Measurements from ENCODE around the gene STXBP1.
A peak's percentile ranks its signal among the peaks of the same experiment; 100 is the strongest.
"Not testable (repeated sequence)": the region's sequence is repeated elsewhere in the genome, so short reads cannot be mapped to it uniquely, and the experiment has no call there.

The STXBP1 gene

DNA sequence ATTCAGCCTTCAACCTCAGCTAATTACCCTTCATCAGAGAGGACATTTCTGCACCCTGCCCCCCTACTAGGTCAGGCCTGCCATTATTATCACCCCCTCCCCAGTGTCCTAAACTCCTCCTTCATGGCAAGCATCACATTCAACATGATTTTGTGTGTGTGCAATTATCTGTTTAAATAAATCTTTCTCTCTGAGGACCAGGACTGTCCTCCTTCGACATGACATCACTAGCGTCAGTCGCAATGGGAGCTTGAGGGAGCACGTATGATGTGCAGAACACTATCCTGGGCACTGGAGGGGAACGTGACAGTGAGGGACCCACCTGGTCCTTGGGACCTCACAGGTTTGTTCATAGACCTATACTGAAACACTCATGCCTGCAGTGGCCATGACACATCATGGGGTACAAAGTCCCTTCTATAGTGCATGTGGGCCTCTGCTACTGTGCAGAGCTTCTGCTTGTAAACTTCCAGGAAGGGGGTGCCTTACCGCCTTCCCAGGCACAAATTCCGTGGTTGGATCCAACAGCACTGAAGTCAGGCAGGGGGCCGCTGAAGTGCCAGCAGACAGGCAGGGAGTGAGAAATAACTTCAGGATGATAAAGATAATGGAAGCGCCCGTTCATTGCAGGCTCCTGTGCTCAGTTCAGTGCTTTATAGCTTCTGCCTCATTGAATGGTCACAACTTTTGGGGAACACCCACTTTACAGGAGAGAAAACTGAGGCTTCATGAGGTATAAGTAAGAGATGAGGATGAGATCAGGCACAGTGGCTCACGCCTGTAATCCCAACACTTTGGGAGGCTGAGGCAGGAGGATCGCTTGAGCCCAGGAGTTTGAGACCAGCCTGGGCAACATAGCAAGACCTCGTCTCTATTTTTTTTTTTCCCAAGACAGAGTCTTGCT is 36.0 kb upstream of the STXBP1 start:
- DNase-seq (ENCODE audit: insufficient read length, low spot score): no peak
- no peak for FAIRE-seq

DNA sequence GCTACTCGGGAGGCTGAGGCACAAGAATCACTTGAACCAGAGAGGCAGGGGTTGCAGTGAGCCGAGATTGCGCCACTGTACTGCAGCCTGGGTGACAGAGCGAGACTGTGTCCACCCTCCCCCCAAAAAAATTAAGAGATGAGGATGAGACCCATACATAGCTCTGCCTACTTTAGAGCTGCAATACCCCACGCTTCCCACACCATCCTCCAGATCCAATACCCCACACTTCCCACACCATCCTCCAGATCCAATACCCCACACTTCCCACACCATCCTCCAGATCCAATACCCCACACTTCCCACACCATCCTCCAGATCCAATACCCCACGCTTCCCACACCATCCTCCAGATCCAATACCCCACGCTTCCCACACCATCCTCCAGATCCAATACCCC is 34.9 kb upstream of the STXBP1 start:
- DNase-seq (ENCODE audit: insufficient read length, low spot score); FAIRE-seq: not testable (repeated sequence)

DNA sequence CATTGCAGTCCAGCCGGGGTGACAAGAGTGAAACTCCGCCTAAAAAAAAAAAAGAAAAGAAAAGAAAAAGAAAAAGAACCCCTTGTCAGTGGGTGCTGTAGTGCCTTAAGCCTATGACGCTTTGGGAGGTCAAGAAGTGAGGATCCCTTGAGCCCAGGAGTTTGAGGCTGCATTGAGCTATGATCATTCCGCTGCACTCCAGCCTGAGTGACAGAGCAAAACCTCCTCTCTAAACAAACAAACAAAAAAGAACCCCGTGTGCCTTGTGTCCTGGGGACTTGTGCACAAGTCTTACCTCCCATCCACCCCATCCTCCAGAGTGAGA is 33.5 kb upstream of the STXBP1 start:
- FAIRE-seq (no peak), DNase-seq (ENCODE audit: insufficient read length, low spot score) (no peak)

DNA sequence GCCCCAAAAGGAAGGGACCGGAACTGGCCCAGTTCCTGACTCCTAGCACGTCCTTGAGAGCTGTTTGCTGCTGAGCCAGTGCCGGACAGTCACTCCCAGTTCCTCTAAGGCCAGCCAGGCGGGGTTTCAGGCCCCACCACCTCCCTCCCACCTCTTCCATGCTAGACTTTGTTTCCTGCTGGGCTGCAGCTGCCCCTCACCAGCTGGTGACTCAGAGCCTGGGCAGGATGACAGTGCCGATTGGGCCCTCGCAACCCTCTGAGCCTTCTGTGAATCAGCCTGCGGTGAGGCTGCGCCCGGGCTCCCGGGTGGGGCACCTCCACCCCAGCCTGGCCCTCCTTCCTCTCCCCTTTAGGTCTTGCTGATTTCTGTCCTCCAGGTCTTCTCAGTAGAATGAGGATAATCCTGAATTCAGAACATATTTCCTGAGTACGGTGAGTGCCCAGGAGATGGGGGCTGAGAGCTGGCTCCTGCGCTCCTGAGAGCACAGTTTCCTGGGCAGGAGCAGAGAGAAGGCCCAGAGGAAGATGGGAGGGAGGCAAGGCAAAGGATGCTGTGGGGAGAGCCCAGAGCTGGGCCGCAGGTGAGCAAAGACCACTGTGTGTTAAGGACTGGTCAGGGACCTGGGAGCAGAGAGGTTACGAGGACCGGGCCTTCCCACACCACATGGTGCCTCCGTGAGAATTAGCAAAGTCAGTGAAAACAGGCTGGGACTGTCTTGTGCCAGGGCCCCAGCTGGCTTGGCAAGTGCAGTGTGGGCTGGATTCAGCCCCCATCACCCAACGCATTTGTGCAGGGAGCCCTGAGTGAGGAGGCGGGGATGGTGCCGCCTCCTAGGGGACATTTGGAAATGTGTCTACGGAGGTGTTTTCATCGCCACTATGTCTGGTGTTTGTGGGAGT is 32.9 kb upstream of the STXBP1 start:
- no peak for FAIRE-seq

DNA sequence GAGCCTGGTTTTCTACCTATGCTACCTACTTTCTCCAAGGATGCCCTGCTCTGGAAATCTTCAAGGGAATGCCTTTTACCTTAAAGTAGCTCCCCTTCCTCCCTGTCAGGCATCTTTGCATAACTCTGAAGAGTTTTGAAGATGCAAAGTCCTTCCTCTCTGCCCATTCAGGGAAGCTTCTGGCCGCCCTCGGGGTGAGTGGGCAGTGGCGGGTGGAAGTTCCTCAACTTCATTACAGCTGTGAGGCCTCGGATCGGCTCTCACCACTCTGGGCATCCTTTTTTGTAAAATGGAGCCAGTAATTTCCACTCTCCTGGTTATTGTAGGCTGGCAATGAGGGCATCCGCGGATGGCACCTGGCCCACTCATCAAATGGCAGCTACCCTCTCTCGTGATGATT is 31.7 kb upstream of the STXBP1 start:
- DNase-seq (ENCODE audit: insufficient read length, low spot score) (no peak), FAIRE-seq (no peak)

More for the DNA sequence above, 32.9 kb upstream of the STXBP1 start:
- DNase-seq (ENCODE audit: insufficient read length, low spot score): no peak

DNA sequence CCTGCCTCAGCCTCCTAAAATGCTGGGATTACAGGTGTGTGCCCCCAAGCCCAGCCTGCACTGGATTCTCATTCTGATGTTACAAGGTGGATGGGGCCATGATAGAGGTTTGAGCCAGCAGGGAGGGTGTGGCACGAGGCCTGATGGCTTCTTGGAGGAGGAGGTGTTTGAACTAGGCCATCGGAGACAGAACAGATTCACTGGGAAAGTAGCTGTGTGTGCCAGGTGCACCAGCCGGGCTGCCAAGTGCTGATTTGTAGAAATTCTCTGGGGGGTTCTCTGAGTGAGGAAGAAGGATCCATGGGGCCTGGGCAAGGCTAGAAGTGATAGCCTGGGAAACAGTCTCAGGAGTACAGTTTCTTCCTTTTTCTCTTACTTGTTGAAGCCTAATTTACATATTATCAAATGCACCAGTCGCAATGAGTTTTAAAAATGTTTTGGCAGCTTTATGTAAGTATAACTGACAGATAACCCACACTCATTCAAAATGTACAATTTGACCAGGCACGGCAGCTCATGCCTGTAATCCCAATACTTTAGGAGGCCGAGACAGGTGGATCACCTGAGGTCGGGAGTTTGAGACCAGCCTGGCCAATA is 31.1 kb upstream of the STXBP1 start:
- no peak for FAIRE-seq
- DNase-seq (ENCODE audit: insufficient read length, low spot score): no peak

DNA sequence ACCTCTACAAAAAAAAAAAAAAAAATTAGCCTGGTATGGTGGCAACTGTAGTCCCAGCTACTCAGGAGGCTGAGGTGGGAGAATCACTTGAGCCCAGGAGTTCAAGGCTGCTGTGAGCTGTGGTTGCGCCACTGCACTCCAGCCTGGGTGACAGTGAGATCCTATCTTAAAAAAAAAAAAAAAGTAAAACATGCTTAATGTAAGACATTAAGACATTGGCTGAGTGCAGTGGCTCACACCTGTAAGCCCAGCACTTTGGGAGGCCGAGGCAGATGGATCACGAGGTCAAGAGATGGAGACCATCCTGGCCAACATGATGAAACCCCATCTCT is 27.6 kb upstream of the STXBP1 start:
- FAIRE-seq; DNase-seq (ENCODE audit: insufficient read length, low spot score): not testable (repeated sequence)

DNA sequence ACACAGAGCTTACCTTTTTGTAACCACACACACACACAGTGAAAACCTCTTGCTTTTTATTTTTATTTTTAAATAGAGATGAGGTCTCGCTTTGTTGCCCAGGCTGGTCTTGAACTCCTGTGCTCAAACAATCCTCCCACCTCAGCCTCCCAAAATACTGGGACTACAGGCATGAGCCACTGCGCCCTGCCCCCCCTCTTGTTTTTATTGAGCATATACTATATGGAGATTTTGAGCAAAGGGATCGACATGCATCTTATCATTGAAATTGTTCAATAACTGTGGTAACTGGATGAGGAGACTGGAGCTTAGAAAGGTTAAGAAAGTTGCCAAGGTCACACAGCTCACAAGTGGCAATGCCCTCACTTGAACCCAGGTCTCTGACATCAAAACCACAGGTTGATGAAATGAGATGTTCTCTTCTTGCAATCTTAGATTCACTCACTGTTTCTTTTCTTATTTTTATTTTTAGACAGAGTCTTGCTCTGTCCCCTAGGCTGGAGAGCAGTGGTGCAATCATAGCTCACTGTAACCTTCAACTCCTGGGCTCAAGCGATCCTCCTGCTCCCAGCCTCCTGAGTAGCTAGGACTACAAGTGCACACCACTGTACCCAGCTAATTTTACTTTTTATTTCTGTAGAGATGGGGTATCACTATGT is 26.8 kb upstream of the STXBP1 start:
- FAIRE-seq: no peak
- DNase-seq (ENCODE audit: insufficient read length, low spot score): no peak

DNA sequence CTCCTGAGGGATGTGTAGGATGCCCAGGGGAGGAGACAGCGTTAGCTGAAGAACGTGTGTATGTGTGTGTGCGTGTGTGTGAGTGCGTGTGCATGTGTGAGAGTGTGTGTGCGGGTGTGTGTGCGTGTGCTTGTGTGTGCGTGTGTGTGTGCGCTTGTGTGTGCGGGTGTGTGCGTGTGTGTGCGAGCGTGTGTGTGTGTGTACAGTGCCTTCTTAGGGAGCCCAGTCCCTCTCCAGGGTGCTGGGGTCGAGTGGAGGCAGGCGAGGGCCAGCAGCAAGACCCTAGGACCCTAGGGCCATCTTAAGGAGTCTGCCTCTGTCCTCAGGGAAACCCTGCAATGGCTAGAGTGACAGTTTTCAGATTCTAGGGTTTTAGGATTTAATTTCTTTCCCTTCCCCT is 26.0 kb upstream of the STXBP1 start:
- FAIRE-seq: no peak
- DNase-seq (ENCODE audit: insufficient read length, low spot score): no peak

DNA sequence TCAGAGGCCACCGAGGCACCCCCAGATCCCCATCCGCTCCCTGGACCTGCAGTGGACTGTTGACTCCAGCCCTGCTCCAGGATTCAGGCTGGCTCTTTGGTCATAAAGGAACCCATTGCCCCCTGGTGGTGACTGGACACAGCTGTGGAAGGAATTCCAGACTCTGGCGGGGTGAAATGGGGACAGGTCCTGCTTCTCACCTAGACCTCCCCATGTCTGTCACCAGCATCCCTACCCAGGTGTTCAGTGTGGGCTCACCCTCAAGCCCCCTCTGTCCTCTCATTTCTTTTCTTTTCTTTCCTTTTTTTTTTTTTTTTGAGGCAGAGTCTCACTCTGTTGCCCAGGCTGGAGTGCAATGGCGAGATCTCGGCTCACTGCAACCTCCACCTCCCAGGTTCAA is 25.5 kb upstream of the STXBP1 start:
- DNase-seq (ENCODE audit: insufficient read length, low spot score) (peak; percentile 75), FAIRE-seq (no peak)

DNA sequence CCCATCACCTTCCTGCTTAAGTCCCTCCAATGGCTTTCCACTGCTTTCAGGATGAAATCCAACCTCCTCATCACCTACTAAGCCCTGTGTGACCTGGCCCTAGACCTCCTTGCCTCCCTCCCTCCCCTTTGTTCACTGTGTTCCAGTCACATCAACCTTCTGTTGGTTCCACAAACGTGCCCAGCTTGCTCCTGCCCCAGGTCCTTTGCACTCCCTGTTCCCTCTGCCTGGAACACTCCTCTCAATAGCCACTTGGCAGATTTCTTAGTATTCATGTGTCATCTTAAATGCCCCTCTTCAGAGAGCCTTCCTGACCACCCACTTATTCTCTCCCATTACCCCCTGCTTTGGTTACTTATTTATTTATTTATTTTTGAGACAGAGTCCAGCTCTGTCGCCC is 24.1 kb upstream of the STXBP1 start:
- DNase-seq (ENCODE audit: insufficient read length, low spot score): no peak
- FAIRE-seq: no peak

DNA sequence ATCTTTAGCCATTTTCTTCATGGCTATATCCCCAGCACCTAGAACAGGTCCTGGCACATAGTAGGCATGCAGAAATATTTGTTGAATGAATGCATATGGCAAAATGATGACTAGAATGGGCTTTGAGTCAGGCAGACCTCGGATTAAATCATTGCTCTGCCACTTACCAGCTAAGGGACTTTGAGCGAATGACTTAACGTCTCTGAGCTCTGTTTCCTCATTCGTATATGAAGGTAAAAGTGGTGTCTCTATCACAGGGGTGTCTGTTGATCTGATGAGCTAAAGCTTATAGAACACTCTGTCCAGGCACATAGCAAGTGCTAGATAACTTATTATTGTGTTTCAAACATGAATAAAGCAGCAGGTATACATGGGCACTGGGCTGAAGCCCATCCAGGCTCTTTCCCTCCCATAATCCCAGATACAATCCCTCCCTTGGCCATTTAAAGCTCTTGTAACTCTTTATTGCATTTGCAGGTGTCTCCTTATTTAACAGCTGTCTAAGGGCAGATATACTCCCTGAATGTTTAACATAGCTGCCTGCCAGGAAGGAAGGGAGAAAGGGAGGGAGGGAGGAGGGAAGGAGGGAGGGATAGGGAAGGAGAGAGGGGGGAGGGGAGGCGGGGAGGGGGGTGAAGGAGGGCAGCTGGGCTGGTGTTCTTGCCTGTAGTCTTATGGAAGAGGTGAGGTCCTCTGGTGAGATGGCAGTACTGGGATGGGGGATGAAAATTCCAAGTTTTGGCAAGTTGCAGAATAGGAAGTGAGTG is 23.2 kb upstream of the STXBP1 start:
- FAIRE-seq (no peak), DNase-seq (ENCODE audit: insufficient read length, low spot score) (no peak)

DNA sequence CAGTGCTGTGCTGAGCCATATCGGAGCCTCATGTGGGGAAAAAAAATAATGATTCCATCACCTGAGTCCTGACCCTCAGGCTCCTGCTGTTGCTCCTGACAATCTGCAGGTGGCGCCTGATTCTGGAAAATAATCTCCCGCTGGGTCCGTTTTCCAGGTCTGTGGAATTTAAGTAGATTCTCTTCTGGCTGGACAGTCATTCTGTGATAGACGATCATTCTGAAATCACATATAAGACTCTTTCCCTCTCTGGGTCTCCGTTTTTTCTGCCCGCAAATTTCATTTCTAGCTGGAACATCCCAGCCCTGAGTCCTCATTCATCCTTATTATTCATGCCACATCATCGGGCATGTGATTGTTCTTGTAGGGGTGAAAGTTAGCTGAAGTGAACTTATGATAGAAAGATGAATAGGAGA is 22.1 kb upstream of the STXBP1 start:
- no peak for DNase-seq (ENCODE audit: insufficient read length, low spot score)
- peak; percentile 66 for FAIRE-seq

DNA sequence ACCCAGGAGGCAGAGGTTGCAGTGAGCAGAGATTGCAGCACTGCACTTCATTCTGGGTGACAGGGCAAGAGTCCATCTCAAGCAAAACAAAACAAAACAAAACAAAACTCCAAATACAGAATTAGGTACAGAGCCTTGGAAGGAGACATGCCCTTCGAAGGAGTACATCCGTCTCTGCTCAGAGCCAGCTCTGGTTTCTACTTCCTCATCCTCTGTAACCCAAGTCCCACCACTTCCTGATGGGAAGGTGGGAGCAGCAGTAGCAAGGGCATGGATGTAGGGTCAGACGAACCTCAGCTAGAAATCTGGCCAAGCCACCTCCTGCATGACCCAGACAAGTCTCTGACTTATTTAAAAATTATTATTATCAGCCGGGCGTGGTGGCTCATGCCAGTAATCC is 16.5 kb upstream of the STXBP1 start:
- FAIRE-seq: no peak
- DNase-seq (ENCODE audit: insufficient read length, low spot score): no peak

DNA sequence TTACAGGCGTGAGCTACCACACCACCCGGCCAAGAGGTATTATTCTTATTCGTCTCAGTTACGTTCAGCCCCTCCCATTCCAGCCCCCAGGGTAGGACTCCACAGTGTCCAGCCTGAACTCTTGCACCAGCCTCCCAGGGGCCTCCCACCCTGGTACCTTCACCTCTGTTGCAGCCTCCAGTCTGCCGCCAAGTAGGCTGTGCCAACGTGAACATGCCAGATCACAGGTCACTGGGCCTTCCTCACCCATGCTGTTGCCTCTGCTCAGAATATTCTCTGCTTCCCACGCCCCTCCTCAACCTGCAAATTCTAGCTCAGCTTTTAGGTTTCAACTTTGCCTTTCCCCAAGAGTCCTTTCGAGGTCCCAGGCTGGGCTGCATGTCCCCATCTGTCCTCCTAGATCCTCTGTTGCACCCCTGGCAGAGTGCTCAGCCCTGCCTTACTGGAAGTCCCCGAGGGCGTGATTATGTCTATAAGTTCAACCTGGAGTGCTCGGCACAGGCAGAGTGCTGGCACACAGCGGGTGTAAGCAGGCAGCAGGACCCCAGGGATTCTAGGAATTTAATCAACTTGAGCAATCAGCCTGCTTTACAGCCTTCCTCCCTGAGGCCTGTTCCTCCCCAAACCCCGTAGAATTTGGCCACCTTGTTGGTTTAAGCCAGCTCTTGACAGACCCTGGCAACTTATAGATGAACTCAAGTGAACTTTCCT is 13.1 kb upstream of the STXBP1 start:
- DNase-seq (ENCODE audit: insufficient read length, low spot score): no peak
- no peak for FAIRE-seq

DNA sequence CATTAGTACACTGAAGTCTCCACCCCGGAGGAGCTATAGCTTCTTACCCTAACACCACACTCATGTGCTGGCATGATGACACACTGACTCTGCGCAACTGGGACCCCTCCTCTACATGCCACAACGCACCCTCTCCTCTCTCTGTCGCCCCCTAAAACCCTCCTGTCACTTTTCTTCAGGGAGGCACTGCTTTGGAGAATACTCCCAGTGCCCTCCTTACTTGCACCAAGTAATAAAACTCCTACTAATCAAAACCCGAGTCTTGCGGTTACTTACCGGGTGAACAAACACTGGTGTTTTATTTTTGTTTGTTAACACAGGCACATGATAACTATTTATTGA is 12.6 kb upstream of the STXBP1 start:
- DNase-seq (ENCODE audit: insufficient read length, low spot score): no peak
- no peak for FAIRE-seq

DNA sequence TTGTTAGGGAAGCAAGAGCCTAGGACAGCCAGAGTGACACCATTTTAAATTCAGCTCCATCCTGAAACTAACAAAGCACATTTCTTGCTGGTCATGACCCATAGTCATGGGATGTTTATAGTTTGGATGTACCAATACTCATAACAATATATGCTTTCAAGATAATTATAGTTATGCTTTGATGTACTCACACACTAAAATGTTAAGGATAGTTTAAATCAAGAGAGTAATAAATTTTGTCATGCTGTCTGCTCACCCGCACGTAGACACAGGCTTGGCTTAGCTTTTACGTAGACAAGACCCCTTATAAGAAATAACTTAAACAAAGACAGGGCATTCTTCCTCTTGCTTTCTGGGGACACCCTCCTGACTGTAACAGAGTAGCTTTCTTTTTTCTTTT is 8.9 kb upstream of the STXBP1 start:
- no peak for FAIRE-seq
- no peak for DNase-seq (ENCODE audit: insufficient read length, low spot score)

DNA sequence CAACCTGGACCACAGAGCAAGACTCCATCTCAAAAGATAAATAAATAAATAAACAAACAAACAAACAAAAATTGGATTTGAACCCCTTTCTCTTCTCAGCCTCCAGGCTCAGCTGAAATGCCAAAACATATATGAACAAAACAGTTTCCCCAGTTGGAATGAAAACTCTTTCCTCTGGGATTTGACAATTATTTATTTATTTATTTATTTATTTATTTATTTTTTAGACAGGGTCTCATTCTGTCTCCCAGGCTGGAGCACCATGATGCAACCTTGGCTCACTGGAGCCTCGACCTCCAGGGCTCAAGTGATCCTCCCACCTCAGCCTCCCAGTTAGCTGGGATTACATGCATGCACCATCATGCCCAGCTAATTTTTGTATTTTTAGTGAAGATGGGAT is 6.0 kb upstream of the STXBP1 start:
- FAIRE-seq: no peak
- DNase-seq (ENCODE audit: insufficient read length, low spot score): no peak

DNA sequence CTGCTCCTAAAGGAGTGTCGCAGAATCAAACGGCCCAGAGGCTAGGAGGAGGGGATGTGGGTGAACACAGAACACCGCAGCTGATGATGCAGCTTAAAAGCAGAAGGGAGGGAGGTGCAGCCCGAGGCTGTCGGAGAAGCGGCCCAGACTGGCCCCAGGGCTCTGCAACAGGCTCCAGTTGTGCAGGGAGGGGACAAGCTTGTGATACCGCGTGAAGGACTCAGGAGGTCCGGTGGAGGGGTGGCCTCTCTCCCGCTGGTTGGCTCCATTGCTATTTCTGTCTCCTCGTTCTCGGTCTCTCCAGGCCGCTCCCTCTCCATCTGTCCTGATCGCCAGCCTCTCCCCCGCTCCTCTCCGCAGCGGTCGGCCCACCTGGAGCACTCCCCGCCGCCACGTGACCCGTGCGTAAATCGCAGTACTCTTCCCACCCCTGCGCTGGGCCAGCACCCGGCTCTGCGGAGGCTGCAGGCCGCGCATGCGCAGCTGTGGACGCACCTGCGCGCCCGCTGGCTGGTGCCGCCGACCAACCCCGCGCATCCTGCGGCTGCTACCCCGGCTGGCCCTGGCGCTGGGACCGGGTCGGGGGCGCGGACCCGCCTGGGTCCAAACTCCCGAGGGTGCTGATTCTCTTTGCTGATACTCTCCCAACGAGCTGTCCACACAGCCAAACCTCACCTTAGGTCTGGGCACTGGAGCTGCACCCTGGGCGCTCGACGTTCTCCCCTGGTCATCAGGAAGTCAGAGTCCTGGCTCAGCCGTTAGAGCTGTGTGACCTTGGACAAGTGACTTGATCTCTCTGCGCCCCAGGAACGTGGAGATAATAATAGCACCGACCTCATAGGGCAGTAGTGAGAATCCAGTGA is 3.7 kb upstream of the STXBP1 start:
- no peak for FAIRE-seq
- DNase-seq (ENCODE audit: insufficient read length, low spot score): peak; percentile 80
